ENCODE results near the gene CDC42EP4.

CDC42EP4 gene

GRCh38 chr17:73251871-73252270 is 59.9 kb downstream of the CDC42EP4 start:
- TF ChIP-seq, protein P1, sequence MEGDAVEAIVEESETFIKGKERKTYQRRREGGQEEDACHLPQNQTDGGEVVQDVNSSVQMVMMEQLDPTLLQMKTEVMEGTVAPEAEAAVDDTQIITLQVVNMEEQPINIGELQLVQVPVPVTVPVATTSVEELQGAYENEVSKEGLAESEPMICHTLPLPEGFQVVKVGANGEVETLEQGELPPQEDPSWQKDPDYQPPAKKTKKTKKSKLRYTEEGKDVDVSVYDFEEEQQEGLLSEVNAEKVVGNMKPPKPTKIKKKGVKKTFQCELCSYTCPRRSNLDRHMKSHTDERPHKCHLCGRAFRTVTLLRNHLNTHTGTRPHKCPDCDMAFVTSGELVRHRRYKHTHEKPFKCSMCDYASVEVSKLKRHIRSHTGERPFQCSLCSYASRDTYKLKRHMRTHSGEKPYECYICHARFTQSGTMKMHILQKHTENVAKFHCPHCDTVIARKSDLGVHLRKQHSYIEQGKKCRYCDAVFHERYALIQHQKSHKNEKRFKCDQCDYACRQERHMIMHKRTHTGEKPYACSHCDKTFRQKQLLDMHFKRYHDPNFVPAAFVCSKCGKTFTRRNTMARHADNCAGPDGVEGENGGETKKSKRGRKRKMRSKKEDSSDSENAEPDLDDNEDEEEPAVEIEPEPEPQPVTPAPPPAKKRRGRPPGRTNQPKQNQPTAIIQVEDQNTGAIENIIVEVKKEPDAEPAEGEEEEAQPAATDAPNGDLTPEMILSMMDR (IDR thresholded peaks at IDR 0.05; ENCODE audit: insufficient read depth, low read depth, low read length, missing control alignments), result no peak
- no peak for DNase-seq (ENCODE audit: low read depth)
- H3K4me3 ChIP-seq (ENCODE audit: low read depth, low read length), result no peak overlapping the region

- TF ChIP-seq, protein P1 (IDR thresholded peaks at IDR 0.05; ENCODE audit: insufficient read depth, low read depth, low read length, missing control alignments), result no peak
- H3K4me3 ChIP-seq (ENCODE audit: low read depth, low read length), result no peak overlapping the region
- DNase-seq (ENCODE audit: low read depth), result no peak
Measured at GRCh38 chr17:73250851-73251640, 60.8 kb downstream of the CDC42EP4 start.

DNA sequence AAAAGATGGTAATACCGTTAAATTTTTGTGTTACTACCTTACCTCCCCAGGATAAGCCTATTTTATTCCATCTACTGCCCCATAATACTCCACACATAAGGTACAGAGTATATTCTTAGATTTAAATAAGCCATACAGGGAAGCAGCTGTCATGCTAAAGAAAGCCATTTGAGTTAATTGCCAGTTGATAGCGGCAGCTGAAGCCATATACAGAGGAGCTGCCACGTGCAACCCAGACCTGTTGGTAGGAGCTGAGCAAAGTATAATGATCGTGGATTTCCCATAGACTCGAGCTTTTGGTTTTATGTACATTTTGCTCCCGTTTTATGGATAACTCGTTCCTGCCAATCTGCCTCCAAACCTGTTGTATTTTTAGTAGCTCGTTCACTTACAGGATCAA is 62.1 kb downstream of the CDC42EP4 start:
- H3K4me3 ChIP-seq (ENCODE audit: low read depth, low read length), result no peak overlapping the region
- TF ChIP-seq, protein P1 (IDR thresholded peaks at IDR 0.05; ENCODE audit: insufficient read depth, low read depth, low read length, missing control alignments), result no peak
- no peak for DNase-seq (ENCODE audit: low read depth)

- no peak for DNase-seq (ENCODE audit: low read depth)
- H3K4me3 ChIP-seq (ENCODE audit: low read depth, low read length), result no peak overlapping the region
- TF ChIP-seq, protein P1 (IDR thresholded peaks at IDR 0.05; ENCODE audit: insufficient read depth, low read depth, low read length, missing control alignments), result no peak
Measured at GRCh38 chr17:73248532-73248931, 63.3 kb downstream of the CDC42EP4 start.

DNA sequence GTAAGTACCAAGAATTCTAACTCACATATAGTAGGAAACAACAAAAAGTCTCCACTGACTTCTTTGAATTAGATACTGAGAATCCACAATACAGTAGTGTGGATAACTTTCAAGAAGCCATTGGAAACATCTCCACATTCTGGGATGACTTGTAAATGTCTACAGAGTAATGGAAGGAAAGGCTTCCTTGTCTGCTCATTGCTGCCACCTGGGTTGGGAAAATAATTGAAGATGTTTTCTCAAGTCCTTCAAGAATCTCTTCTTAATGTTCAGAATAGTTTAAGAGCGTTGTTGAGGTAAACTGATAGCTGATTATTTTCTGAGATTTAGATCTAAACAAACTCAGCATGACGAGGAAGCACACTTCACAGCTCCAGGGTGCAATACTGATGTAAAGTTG is 64.1 kb downstream of the CDC42EP4 start:
- TF ChIP-seq, protein P1 (IDR thresholded peaks at IDR 0.05; ENCODE audit: insufficient read depth, low read depth, low read length, missing control alignments), result no peak
- DNase-seq (ENCODE audit: low read depth), result no peak
- no peak overlapping the region for H3K4me3 ChIP-seq (ENCODE audit: low read depth, low read length)

DNA sequence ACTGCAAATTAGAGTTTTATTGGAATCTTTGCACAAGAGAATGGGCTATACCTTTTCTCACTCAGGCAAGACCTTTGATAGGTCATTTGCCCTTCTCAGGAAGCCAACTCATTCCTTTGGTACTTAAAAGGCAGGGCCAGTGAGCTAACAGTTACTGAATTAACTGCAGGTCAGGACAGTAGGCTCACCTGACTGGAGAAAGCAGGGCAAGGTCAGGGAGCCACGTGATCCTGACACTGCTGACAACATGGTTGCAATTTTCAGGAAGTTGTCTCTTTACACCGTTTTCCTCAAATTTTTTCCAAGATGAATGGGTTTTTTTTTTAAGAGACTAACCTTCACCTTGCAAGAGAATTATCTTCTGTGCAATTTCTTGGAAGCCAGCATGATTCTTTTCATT is 71.2 kb downstream of the CDC42EP4 start:
- no peak overlapping the region for H3K4me3 ChIP-seq (ENCODE audit: low read depth, low read length)
- DNase-seq (ENCODE audit: low read depth), result no peak
- TF ChIP-seq, protein P1 (IDR thresholded peaks at IDR 0.05; ENCODE audit: insufficient read depth, low read depth, low read length, missing control alignments), result no peak

GRCh38 chr17:73237714-73238113 is 74.1 kb downstream of the CDC42EP4 start:
- TF ChIP-seq, protein P1 (IDR thresholded peaks at IDR 0.05; ENCODE audit: insufficient read depth, low read depth, low read length, missing control alignments), result no peak
- H3K4me3 ChIP-seq (ENCODE audit: low read depth, low read length), result no peak overlapping the region
- DNase-seq (ENCODE audit: low read depth), result no peak

Measured in GM12865 (cell line).